A549 treated with ZK216348 at 1 μM for 4 hours (cell line): ENCODE measurements around the gene WT1. TPM values are rescaled to one million over a fixed set of nuclear protein-coding genes. Genes with fewer than 3 reads are reported as not detected.

ENCODE experiments used
- total RNA-seq: library from RNA; stranded (reverse); fragments of 200-300 nt; extraction: Qiagen RNA extraction; gene quantifications from 5 replicates; pipeline ENCODE4 v1.2.3, GENCODE V29; 2022; ENCODE audit warnings: low read depth

The WT1 gene
- 5.0 to 6.4 TPM (median 6.0 TPM) in 5 replicates for total RNA-seq

GRCh38 chr11:32435511-32435941, at the start of gene WT1:
TSS of gene WT1 (minus strand) at chr11:32435539.

Other genes starting within 250 kb of the WT1 start
- gene EIF3M, start 148.3 kb upstream of the WT1 start, total RNA-seq: 371 to 496 TPM (median 386 TPM) in 5 replicates